ENCODE results near the gene SERGEF.

Gene SERGEF

GRCh38 chr11:17763244-17763643 lies 249.6 kb downstream of the SERGEF start:
- no peak for TF ChIP-seq CTCF (conservative IDR thresholded peaks at IDR 0.05; ENCODE audit: low read depth, low read length)
- no peak for DNase-seq (ENCODE audit: low read depth)

GRCh38 chr11:17762309-17762974 lies 250.4 kb downstream of the SERGEF start:
- no peak for DNase-seq (ENCODE audit: low read depth)
- TF ChIP-seq CTCF (conservative IDR thresholded peaks at IDR 0.05; ENCODE audit: low read depth, low read length) = no peak
- H3K4me3 ChIP-seq (ENCODE audit: low read length) = no peak overlapping the region

More at GRCh38 chr11:17763244-17763643, 249.6 kb downstream of the SERGEF start:
- no peak overlapping the region for H3K4me3 ChIP-seq (ENCODE audit: low read length)

- H3K4me3 ChIP-seq (ENCODE audit: low read length) = no peak overlapping the region
- peak; percentile 11 for DNase-seq (ENCODE audit: low read depth)
- TF ChIP-seq CTCF (conservative IDR thresholded peaks at IDR 0.05; ENCODE audit: low read depth, low read length) = peak; percentile 77
Observed at GRCh38 chr11:17760102-17761029, 252.5 kb downstream of the SERGEF start.

GRCh38 chr11:17755891-17756290 lies 257.0 kb downstream of the SERGEF start:
- no peak for TF ChIP-seq CTCF (conservative IDR thresholded peaks at IDR 0.05; ENCODE audit: low read depth, low read length)

GRCh38 chr11:17753641-17754040 lies 259.2 kb downstream of the SERGEF start:
- DNase-seq (ENCODE audit: low read depth) = no peak
- H3K4me3 ChIP-seq (ENCODE audit: low read length) = no peak overlapping the region
- TF ChIP-seq CTCF (conservative IDR thresholded peaks at IDR 0.05; ENCODE audit: low read depth, low read length) = no peak

More at GRCh38 chr11:17755891-17756290, 257.0 kb downstream of the SERGEF start:
- DNase-seq (ENCODE audit: low read depth) = no peak
- no peak overlapping the region for H3K4me3 ChIP-seq (ENCODE audit: low read length)

- H3K4me3 ChIP-seq (ENCODE audit: low read length) = no peak overlapping the region
- TF ChIP-seq CTCF (conservative IDR thresholded peaks at IDR 0.05; ENCODE audit: low read depth, low read length) = no peak
- DNase-seq (ENCODE audit: low read depth) = no peak
Observed at GRCh38 chr11:17753153-17753552, 259.7 kb downstream of the SERGEF start.
